Lung (tissue), 12 donors: Measurements from ENCODE around the gene SPOCK3. TPM values are rescaled to one million over a fixed set of nuclear protein-coding genes. Genes with fewer than 3 reads are reported as not detected.

ENCODE experiments used
- ATAC-seq: fragments of 200-7000 bp; cut with Tn5 transposase; one replicate; pipeline ENCODE4 v1.9.1; 2020; ENCODE audit warnings: moderate number of reproducible peaks; ENCODE audit not compliant: insufficient read depth, low FRiP score
- DNase-seq, 3 donors: peaks; one replicate each; pipeline ENCODE4 v3.0.0-alpha.2; 2013 to 2017
- H3K27ac ChIP-seq, 2 donors: one replicate each; pipeline ENCODE4 v1.5.1; 2013; ENCODE audit warnings: mild to moderate bottlenecking in 2 of 2, moderate library complexity in 2 of 2, control low read depth in 1 of 2, inconsistent platforms in 1 of 2, low read depth in 1 of 2, low read length in 1 of 2
- H3K27me3 ChIP-seq, 3 donors: one replicate each; pipeline ENCODE4 v1.5.1; 2013; ENCODE audit warnings: low read length in 2 of 3; ENCODE audit not compliant: control insufficient read depth in 3 of 3, insufficient read depth in 3 of 3
- H3K36me3 ChIP-seq, 4 donors: one replicate each; pipeline ENCODE4 v1.5.1; 2013; ENCODE audit warnings: low read length in 4 of 4, mild to moderate bottlenecking in 1 of 4, moderate library complexity in 1 of 4; ENCODE audit not compliant: control insufficient read depth in 4 of 4, insufficient read depth in 4 of 4
- H3K4me1 ChIP-seq, 5 donors: one replicate each; pipeline ENCODE4 v1.5.1; 2013; ENCODE audit warnings: low read length in 5 of 5, mild to moderate bottlenecking in 2 of 5, moderate library complexity in 1 of 5; ENCODE audit not compliant: control insufficient read depth in 5 of 5, insufficient read depth in 5 of 5
- H3K4me3 ChIP-seq: one replicate; pipeline ENCODE4 v1.5.1; 2013; ENCODE audit warnings: mild to moderate bottlenecking, control low read depth, moderate library complexity
- H3K9ac ChIP-seq, 2 donors: one replicate each; pipeline ENCODE4 v1.5.1; 2013; ENCODE audit warnings: low read length in 2 of 2, control low read depth in 1 of 2; ENCODE audit not compliant: insufficient read depth in 1 of 2
- H3K9me3 ChIP-seq, 4 donors: one replicate each; pipeline ENCODE4 v1.5.1; 2013; ENCODE audit warnings: low read length in 3 of 4, mild to moderate bottlenecking in 1 of 4, moderate library complexity in 1 of 4; ENCODE audit not compliant: control insufficient read depth in 4 of 4, insufficient read depth in 3 of 4
- CTCF ChIP-seq: IDR thresholded peaks from 2 replicates; pipeline ENCODE4 v1.5.1; 2012; ENCODE audit warnings: mild to moderate bottlenecking; ENCODE audit errors: control extremely low read depth, extremely low read depth
- WGBS, 2 donors: extraction: QIAGEN DNeasy Blood & Tissue Kit; methylation state at CpG; one replicate each; pipeline ENCODE4 v1.1.7; 2013; 5-methylcytosine and 5-hydroxymethylcytosine counted together
- polyA plus RNA-seq, 2 donors: library from polyadenylated mRNA; stranded (reverse); fragments of 200-250 nt; gene quantifications; one replicate each; pipeline ENCODE4 v1.2.1, GENCODE V29; 2013
- total RNA-seq, 2 donors: library from RNA; depleted of rRNA in 1 of 2; stranded (reverse); fragments of >200 nt in 1 of 2; gene quantifications; one replicate each; pipeline ENCODE4 v1.2.1, GENCODE V29; 2014 to 2021
- donor health status: control.
- donor health status: control.
- donor health status: Bipolar disorder and iron deficiency.
- donor health status: healthy.
- donor health status: DM: yes; HTN: yes; CAD: no.

Gene SPOCK3
- total and polyA plus RNA-seq, 4 donors: 0.24 to 1.4 (median 0.60) TPM

GRCh38 chr4:167210166-167210565 is 24.1 kb downstream of the SPOCK3 start:
- Histone ChIP-seq H3K36me3 (no peaks in the 10 kb centered on the region), H3K9me3 (no peaks in the 10 kb centered on the region), H3K27me3 (no peaks in the 10 kb centered on the region), H3K27ac (no peak overlapping the region), H3K4me3 (no peak overlapping the region), H3K9ac (no peak overlapping the region), H3K4me1 (no peaks in the 10 kb centered on the region)
- WGBS, 2 donors: 74 to 81% methylated on average over 2 of the region's 2 CpGs
- no peak for TF ChIP-seq CTCF
- no peak for DNase-seq
- no peak for ATAC-seq

- WGBS, 2 donors: 61 to 62% methylated on average over 1 of the region's 1 CpG
- H3K9me3 ChIP-seq: peaks cover 0 to 3% (median 0%) of the 10 kb centered on the region in 4 donors
- DNase-seq (no peak), ATAC-seq (no peak)
- no peaks in the 10 kb centered on the region for H3K36me3 ChIP-seq
- H3K4me3 ChIP-seq: no peak overlapping the region
- no peak for TF ChIP-seq CTCF
- no peaks in the 10 kb centered on the region for H3K27me3 ChIP-seq
- H3K27ac ChIP-seq: no peak overlapping the region
- H3K9ac ChIP-seq: no peak overlapping the region
- no peaks in the 10 kb centered on the region for H3K4me1 ChIP-seq
Observed at GRCh38 chr4:167196344-167197012, 37.8 kb downstream of the SPOCK3 start.

DNA sequence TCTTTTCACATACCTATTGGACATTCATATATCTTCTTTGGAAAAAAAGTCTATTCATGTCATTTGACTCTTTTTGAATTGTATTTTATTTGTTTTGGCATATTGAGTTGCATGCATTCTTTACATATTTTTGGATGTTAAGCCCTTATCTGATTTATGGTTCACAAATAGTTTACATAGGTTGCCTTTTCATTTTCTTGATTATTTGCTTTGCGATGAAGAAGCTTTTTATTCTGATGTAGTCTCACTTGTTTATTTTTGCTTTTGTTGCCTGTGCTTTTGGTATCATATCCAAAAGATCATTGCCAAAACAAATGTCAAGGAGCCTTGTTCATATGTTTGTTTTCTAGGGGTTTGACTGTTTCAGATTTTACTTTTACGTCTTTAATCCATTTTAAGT is 43.9 kb downstream of the SPOCK3 start:
- Histone ChIP-seq H3K36me3 (no peaks in the 10 kb centered on the region), H3K4me3 (no peak overlapping the region), H3K27me3 (no peaks in the 10 kb centered on the region), H3K27ac (no peak overlapping the region), H3K9me3 (peaks cover 0 to 3% (median 0%) of the 10 kb centered on the region in 4 donors), H3K4me1 (no peaks in the 10 kb centered on the region), H3K9ac (no peak overlapping the region)
- TF ChIP-seq CTCF: no peak
- 87 to 90% methylated on average over 2 of the region's 2 CpGs for WGBS, 2 donors
- DNase-seq (no peak), ATAC-seq (no peak)

DNA sequence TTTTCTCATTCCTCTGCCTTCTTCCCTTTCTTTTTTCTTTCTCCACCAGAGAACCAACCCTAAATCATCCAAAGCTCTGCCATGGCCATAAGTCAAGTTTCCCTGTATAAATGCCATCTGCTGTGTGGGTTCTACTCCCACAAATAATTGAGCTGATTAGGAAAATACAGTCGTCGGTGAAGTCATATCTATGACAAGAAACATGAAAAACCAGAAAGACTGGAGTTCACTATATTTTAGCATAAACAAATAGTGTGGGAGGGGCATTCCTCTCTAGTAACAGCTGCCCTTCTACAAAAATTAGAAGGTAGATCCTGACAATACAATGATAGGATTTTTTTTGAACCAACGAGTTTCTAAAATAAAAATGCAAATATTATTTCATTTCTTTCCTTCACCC is 48.8 kb downstream of the SPOCK3 start:
- no peak for TF ChIP-seq CTCF
- DNase-seq (no peak), ATAC-seq (no peak)
- Histone ChIP-seq H3K27ac (no peak overlapping the region), H3K9ac (no peak overlapping the region), H3K27me3 (no peaks in the 10 kb centered on the region), H3K9me3 (no peaks in the 10 kb centered on the region), H3K4me3 (no peak overlapping the region), H3K4me1 (no peaks in the 10 kb centered on the region), H3K36me3 (no peaks in the 10 kb centered on the region)
- 68 to 78% methylated on average over 3 of the region's 3 CpGs for WGBS, 2 donors
